ENCODE data around the gene LRRC57. TPM values are rescaled to one million over a fixed set of nuclear protein-coding genes. Genes with fewer than 3 reads are reported as not detected.

The LRRC57 gene
- total RNA-seq, 1 experiment from 2014 or later: 22.7 TPM

GRCh38 chr15:42523331-42523730 lies 25.3 kb downstream of the LRRC57 start:
- Histone ChIP-seq H3K27ac (no peak overlapping the region), H2AFZ (no peak overlapping the region), H3K4me2 (no peak overlapping the region), H3K4me1 (replicated peaks; ENCODE audit: insufficient read depth) (no peaks in the 10 kb centered on the region), H3K27me3 (ENCODE audit: insufficient read depth, low read depth) (no peaks in the 10 kb centered on the region), H3K79me2 (ENCODE audit: low read depth) (no peaks in the 10 kb centered on the region), H3K36me3 (ENCODE audit: low read depth) (no peaks in the 10 kb centered on the region), H3K4me3 (no peak overlapping the region), H3F3A (ENCODE audit: insufficient read depth, low read depth) (no peaks in the 10 kb centered on the region), H3K9me2 (ENCODE audit: insufficient read depth) (no peaks in the 10 kb centered on the region), H4K20me1 (ENCODE audit: insufficient read depth) (no peaks in the 10 kb centered on the region), H3K9me3 (ENCODE audit: insufficient read depth, low read depth) (no peaks in the 10 kb centered on the region)
- POLR2A ChIA-PET (ENCODE audit: unreplicated experiment): no interaction called here
- no peak for TF ChIP-seq CTCF (conservative IDR thresholded peaks at IDR 0.05)
- no peak for TF ChIP-seq EZH2 (IDR thresholded peaks at IDR 0.05; ENCODE audit: low read depth)
- CTCF ChIA-PET: no interaction called here
- intact Hi-C loops (cut with micrococcal nuclease; ENCODE audit: unreplicated experiment): no loop called here
- no peak for DNase-seq
- BruUV-seq (replicated peaks): no TSS peak

GRCh38 chr15:42511007-42511391 lies 37.6 kb downstream of the LRRC57 start:
- Histone ChIP-seq H3K9me2 (ENCODE audit: insufficient read depth) (no peaks in the 10 kb centered on the region), H3F3A (ENCODE audit: insufficient read depth, low read depth) (no peaks in the 10 kb centered on the region), H3K9me3 (ENCODE audit: insufficient read depth, low read depth) (no peaks in the 10 kb centered on the region), H2AFZ (no peak overlapping the region), H3K36me3 (ENCODE audit: low read depth) (no peaks in the 10 kb centered on the region), H3K79me2 (ENCODE audit: low read depth) (no peaks in the 10 kb centered on the region), H3K4me3 (no peak overlapping the region), H4K20me1 (ENCODE audit: insufficient read depth) (no peaks in the 10 kb centered on the region), H3K4me1 (replicated peaks; ENCODE audit: insufficient read depth) (no peaks in the 10 kb centered on the region), H3K27ac (no peak overlapping the region), H3K4me2 (no peak overlapping the region), H3K27me3 (ENCODE audit: insufficient read depth, low read depth) (no peaks in the 10 kb centered on the region)
- no TSS peak for BruUV-seq (replicated peaks)
- POLR2A ChIA-PET (ENCODE audit: unreplicated experiment): interaction anchor here (0.6 to 0.7 kb wide), 4 partner anchors 11 to 613 kb away, joined by 5 to 11 read pairs (median 6); no protein-coding TSS in a partner anchor
- CTCF ChIA-PET: no interaction called here
- intact Hi-C loops (cut with micrococcal nuclease; ENCODE audit: unreplicated experiment): loop anchor here (2.0 kb wide), 1 partner anchor 16 kb away; the partner anchor contains the start of gene SNAP23
- DNase-seq: peak in 1 of 2 experiments; percentile 66
- no peak for TF ChIP-seq EZH2 (IDR thresholded peaks at IDR 0.05; ENCODE audit: low read depth)
- TF ChIP-seq CTCF (conservative IDR thresholded peaks at IDR 0.05): no peak

GRCh38 chr15:42510258-42511006 lies 38.2 kb downstream of the LRRC57 start:
- Histone ChIP-seq H3K27me3 (ENCODE audit: insufficient read depth, low read depth) (no peaks in the 10 kb centered on the region), H3K4me3 (no peak overlapping the region), H4K20me1 (ENCODE audit: insufficient read depth) (no peaks in the 10 kb centered on the region), H3K9me3 (ENCODE audit: insufficient read depth, low read depth) (no peaks in the 10 kb centered on the region), H3K36me3 (ENCODE audit: low read depth) (no peaks in the 10 kb centered on the region), H3F3A (ENCODE audit: insufficient read depth, low read depth) (no peaks in the 10 kb centered on the region), H2AFZ (no peak overlapping the region), H3K4me2 (no peak overlapping the region), H3K79me2 (ENCODE audit: low read depth) (no peaks in the 10 kb centered on the region), H3K27ac (no peak overlapping the region), H3K9me2 (ENCODE audit: insufficient read depth) (no peaks in the 10 kb centered on the region), H3K4me1 (replicated peaks; ENCODE audit: insufficient read depth) (no peaks in the 10 kb centered on the region)
- no TSS peak for BruUV-seq (replicated peaks)
- peak in 1 of 2 experiments; percentile 38 for DNase-seq
- ChIA-PET POLR2A (ENCODE audit: unreplicated experiment) (interaction anchor here (0.6 to 0.7 kb wide), 7 partner anchors 11 to 861 kb away, joined by 4 to 11 read pairs (median 5); partner anchors contain the start of genes TUBGCP4, ZNF106 and ZSCAN29), CTCF (no interaction called here)
- intact Hi-C loops (cut with micrococcal nuclease; ENCODE audit: unreplicated experiment): loop anchor here (2.0 kb wide), 1 partner anchor 16 kb away; the partner anchor contains the start of gene SNAP23
- TF ChIP-seq EZH2 (IDR thresholded peaks at IDR 0.05; ENCODE audit: low read depth): no peak
- no peak for TF ChIP-seq CTCF (conservative IDR thresholded peaks at IDR 0.05)
